Esophagus squamous epithelium (tissue), 4 donors: ENCODE measurements around the gene NUBP2.

Experiments used
- CTCF ChIP-seq, 6 experiments: fragments of 450-650 bp in 4 of 6; fragments of 200-600 bp in 2 of 6; sonication (generic) in 2 of 6; IDR thresholded peaks; one replicate each; pipeline ENCODE4 v1.5.1; 2016 to 2019; ENCODE audit warnings: antibody characterized with exemption in 6 of 6, mild to moderate bottlenecking in 4 of 6, moderate library complexity in 4 of 6
- POLR2A ChIP-seq, 4 donors: fragments of 450-650 bp; IDR thresholded peaks; one replicate each; pipeline ENCODE4 v1.6.1; 2017; ENCODE audit warnings: antibody characterized with exemption in 4 of 4, mild to moderate bottlenecking in 4 of 4, moderate library complexity in 3 of 4

GRCh38 chr16:1819611-1820010 lies 36.9 kb downstream of the NUBP2 start:
- TF ChIP-seq CTCF (IDR thresholded peaks at IDR 0.05) (no peak), POLR2A (IDR thresholded peaks at IDR 0.05) (no peak)
